HepG2 (cell line): ENCODE results near the gene ZNF627.
A peak's percentile ranks its signal among the peaks of the same experiment; 100 is the strongest.

Experiments
- ISL2 ChIP-seq: sonication (generic); formaldehyde crosslinking; IDR thresholded peaks from 2 replicates; pipeline ENCODE4 v1.5.0; 2020; ENCODE audit warnings: missing genetic modification reagents
- NFE2L2 ChIP-seq: fragments of 150-350 bp; IDR thresholded peaks from 2 replicates; pipeline ENCODE4 v1.6.1; 2014; ENCODE audit warnings: low read length
- POLR2A ChIP-seq, 2 experiments: IDR thresholded peaks; 2 replicates each; pipeline ENCODE4 v1.6.1; 2011; ENCODE audit warnings: low read depth in 2 of 2, low read length in 2 of 2, mild to moderate bottlenecking in 1 of 2, moderate library complexity in 1 of 2; ENCODE audit not compliant: insufficient read depth in 1 of 2
- RBFOX2 ChIP-seq: fragments of 200-400 bp; formaldehyde crosslinking; IDR thresholded peaks from 2 replicates; pipeline ENCODE4 v1.6.1; 2017; ENCODE audit warnings: low read depth, mild to moderate bottlenecking, low read length
- SIX1 ChIP-seq: sonication (generic); formaldehyde crosslinking; IDR thresholded peaks from 2 replicates; pipeline ENCODE4 v1.4.0; 2020; ENCODE audit warnings: missing genetic modification reagents, borderline replicate concordance
- STAT5B ChIP-seq: sonication (generic); formaldehyde crosslinking; IDR thresholded peaks from 2 replicates; pipeline ENCODE4 v1.4.0; 2020; ENCODE audit warnings: missing genetic modification reagents
- TARDBP ChIP-seq: sonication (generic); formaldehyde crosslinking; IDR thresholded peaks from 2 replicates; pipeline ENCODE4 v1.8.0; 2022; ENCODE audit warnings: mild to moderate bottlenecking, missing genetic modification reagents
- ZBTB8A ChIP-seq: sonication (generic); formaldehyde crosslinking; IDR thresholded peaks from 2 replicates; pipeline ENCODE4 v1.4.0; 2020; ENCODE audit warnings: mild to moderate bottlenecking, low read depth, missing genetic modification reagents, borderline replicate concordance
- ZNF121 ChIP-seq: sonication (generic); formaldehyde crosslinking; IDR thresholded peaks from 2 replicates; pipeline ENCODE4 v1.5.0; 2020; ENCODE audit warnings: mild to moderate bottlenecking, missing genetic modification reagents
- ZNF570 ChIP-seq: sonication (generic); formaldehyde crosslinking; IDR thresholded peaks from 2 replicates; pipeline ENCODE4 v1.4.0; 2020; ENCODE audit warnings: mild to moderate bottlenecking, missing genetic modification reagents, borderline replicate concordance
- ZNF878 ChIP-seq: sonication (generic); formaldehyde crosslinking; IDR thresholded peaks from 2 replicates; pipeline ENCODE4 v1.8.1; 2023; ENCODE audit warnings: mild to moderate bottlenecking, missing genetic modification reagents, moderate library complexity
- TF ChIP-seq, protein P1 (sequence below): sonication (generic); formaldehyde crosslinking; IDR thresholded peaks from 2 replicates; pipeline ENCODE4 v1.8.1; 2022; ENCODE audit warnings: mild to moderate bottlenecking, missing genetic modification reagents
- TF ChIP-seq, protein P2 (sequence below): sonication (generic); formaldehyde crosslinking; IDR thresholded peaks from 2 replicates; pipeline ENCODE4 v1.5.0; 2020; ENCODE audit warnings: mild to moderate bottlenecking, missing genetic modification reagents, moderate library complexity
- TF ChIP-seq, protein P3 (sequence below): sonication (generic); formaldehyde crosslinking; IDR thresholded peaks from 2 replicates; pipeline ENCODE4 v1.4.0; 2020; ENCODE audit warnings: mild to moderate bottlenecking, missing genetic modification reagents

DNA sequence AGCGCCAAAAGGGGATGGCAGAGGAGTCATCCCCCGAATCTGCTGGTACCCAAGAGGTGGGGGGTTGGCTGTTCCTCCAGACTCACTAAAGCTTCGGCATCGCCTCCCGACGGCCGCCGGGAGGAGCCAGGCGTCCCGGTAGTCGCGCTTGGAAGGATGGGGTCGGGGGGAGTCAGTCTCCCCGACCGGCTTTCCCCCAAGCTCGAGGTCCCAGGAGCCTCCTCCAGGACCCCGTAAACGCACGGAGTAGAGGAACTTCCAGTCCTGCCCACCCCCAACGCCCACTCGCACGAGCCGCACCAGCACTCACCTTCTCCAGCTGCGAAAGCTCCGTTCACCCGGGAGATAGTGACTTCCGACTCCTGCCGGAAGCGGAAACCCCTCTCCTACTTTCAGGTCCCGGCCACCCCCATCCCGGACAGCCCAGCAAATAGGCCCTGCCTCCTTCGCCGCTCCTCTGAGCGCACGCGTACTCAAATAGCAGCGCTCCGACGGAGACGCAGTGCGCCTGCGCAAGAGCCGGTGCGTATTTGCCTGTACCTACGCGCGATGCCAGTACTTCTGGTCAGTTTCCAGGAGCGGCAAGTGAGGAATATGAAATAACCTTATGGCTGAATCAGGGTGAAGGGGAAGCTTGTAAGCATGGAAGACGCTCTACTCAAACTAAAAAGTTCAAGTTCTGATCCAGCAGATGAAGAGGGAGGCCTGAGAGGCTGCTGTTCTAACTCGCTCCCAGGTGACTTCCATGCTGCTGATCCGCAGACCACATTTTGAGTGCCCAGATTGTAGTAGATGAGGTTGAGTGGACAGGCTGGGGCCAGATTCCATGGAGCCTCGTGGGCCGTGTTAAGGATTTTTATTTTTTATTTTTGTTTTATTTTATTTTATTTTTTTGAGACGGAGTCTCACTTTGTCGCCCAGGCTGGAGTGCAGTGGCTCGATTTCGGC is 38.1 kb upstream of the ZNF627 start, which contains the start of gene ELOF1:
- TF ChIP-seq, protein P1, sequence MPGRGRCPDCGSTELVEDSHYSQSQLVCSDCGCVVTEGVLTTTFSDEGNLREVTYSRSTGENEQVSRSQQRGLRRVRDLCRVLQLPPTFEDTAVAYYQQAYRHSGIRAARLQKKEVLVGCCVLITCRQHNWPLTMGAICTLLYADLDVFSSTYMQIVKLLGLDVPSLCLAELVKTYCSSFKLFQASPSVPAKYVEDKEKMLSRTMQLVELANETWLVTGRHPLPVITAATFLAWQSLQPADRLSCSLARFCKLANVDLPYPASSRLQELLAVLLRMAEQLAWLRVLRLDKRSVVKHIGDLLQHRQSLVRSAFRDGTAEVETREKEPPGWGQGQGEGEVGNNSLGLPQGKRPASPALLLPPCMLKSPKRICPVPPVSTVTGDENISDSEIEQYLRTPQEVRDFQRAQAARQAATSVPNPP = no peak
- TF ChIP-seq, protein P2, sequence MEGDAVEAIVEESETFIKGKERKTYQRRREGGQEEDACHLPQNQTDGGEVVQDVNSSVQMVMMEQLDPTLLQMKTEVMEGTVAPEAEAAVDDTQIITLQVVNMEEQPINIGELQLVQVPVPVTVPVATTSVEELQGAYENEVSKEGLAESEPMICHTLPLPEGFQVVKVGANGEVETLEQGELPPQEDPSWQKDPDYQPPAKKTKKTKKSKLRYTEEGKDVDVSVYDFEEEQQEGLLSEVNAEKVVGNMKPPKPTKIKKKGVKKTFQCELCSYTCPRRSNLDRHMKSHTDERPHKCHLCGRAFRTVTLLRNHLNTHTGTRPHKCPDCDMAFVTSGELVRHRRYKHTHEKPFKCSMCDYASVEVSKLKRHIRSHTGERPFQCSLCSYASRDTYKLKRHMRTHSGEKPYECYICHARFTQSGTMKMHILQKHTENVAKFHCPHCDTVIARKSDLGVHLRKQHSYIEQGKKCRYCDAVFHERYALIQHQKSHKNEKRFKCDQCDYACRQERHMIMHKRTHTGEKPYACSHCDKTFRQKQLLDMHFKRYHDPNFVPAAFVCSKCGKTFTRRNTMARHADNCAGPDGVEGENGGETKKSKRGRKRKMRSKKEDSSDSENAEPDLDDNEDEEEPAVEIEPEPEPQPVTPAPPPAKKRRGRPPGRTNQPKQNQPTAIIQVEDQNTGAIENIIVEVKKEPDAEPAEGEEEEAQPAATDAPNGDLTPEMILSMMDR (CRISPR knock-in tag) = peak; percentile 19; the same call in 1 of the 2 replicates
- TF ChIP-seq POLR2A (IDR thresholded peaks at IDR 0.05; ENCODE audit: insufficient read depth in 1 of 2, low read depth in 2 of 2, low read length in 2 of 2) (peak; percentile 85 to 98), ZNF878 (CRISPR knock-in tag) (no peak), RBFOX2 (peak; percentile 76), ISL2 (peak; percentile 25; the same call in 1 of the 2 replicates), ZBTB8A (CRISPR knock-in tag) (no peak), TARDBP (CRISPR knock-in tag) (no peak), ZNF570 (no peak), SIX1 (CRISPR knock-in tag) (no peak), STAT5B (CRISPR knock-in tag) (no peak), NFE2L2 (no peak), ZNF121 (CRISPR knock-in tag) (no peak)
- TF ChIP-seq, protein P3, sequence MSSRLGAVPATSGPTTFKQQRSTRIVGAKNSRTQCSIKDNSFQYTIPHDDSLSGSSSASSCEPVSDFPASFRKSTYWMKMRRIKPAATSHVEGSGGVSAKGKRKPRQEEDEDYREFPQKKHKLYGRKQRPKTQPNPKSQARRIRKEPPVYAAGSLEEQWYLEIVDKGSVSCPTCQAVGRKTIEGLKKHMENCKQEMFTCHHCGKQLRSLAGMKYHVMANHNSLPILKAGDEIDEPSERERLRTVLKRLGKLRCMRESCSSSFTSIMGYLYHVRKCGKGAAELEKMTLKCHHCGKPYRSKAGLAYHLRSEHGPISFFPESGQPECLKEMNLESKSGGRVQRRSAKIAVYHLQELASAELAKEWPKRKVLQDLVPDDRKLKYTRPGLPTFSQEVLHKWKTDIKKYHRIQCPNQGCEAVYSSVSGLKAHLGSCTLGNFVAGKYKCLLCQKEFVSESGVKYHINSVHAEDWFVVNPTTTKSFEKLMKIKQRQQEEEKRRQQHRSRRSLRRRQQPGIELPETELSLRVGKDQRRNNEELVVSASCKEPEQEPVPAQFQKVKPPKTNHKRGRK (CRISPR knock-in tag) = no peak
